ENCODE data around the gene ADCY2.

The ADCY2 gene

GRCh38 chr5:7385681-7386080 lies 10.3 kb upstream of the ADCY2 start:
- DNase-seq (ENCODE audit: low read depth) = no peak
- no peak overlapping the region for H3K4me3 ChIP-seq (ENCODE audit: low read depth, low read length)
- TF ChIP-seq CTCF (IDR thresholded peaks at IDR 0.05; ENCODE audit: low read depth, low read length, missing control alignments) = no peak

DNA sequence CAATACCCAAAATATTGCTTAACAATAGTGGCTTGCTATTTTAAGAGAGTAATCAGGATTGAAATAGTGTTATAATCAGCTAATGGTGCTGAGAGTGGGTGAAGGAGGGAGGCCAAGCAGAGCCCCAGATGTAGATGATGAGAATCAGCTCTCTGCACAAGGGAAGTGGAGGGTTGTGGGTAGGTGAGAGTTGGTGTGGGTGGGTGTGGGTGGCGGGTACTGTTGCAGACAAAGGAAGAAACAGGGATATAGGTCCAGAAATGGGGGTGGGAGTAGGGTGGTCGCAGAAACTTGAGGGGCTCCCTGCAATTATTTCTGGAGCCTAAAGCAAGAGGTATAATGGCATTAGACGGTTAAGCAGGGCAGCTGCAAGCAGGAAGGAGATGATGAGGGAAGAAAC lies 7.4 kb upstream of the ADCY2 start:
- no peak for DNase-seq (ENCODE audit: low read depth)
- no peak overlapping the region for H3K4me3 ChIP-seq (ENCODE audit: low read depth, low read length)
- no peak for TF ChIP-seq CTCF (IDR thresholded peaks at IDR 0.05; ENCODE audit: low read depth, low read length, missing control alignments)

DNA sequence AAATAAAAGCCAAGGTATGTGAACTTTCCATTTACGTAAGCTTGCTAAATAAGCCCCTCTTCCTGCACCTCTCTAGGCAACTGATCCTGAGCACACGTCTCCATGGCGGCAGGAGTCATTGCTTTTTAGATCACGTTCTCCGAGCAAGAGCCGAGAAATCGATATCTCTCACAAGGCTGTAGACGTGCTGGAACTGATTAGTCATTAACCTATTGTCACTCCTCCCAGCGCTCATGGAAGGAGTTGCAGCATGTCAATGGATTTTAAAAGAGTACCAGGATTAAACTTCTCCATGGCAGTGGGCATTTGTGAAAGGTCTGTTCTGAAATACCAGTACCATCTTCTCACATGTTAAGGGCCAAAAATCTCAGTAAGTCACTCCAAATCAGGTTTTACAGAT lies 4.7 kb upstream of the ADCY2 start:
- no peak for TF ChIP-seq CTCF (IDR thresholded peaks at IDR 0.05; ENCODE audit: low read depth, low read length, missing control alignments)
- H3K4me3 ChIP-seq (ENCODE audit: low read depth, low read length) = no peak overlapping the region
- no peak for DNase-seq (ENCODE audit: low read depth)

DNA sequence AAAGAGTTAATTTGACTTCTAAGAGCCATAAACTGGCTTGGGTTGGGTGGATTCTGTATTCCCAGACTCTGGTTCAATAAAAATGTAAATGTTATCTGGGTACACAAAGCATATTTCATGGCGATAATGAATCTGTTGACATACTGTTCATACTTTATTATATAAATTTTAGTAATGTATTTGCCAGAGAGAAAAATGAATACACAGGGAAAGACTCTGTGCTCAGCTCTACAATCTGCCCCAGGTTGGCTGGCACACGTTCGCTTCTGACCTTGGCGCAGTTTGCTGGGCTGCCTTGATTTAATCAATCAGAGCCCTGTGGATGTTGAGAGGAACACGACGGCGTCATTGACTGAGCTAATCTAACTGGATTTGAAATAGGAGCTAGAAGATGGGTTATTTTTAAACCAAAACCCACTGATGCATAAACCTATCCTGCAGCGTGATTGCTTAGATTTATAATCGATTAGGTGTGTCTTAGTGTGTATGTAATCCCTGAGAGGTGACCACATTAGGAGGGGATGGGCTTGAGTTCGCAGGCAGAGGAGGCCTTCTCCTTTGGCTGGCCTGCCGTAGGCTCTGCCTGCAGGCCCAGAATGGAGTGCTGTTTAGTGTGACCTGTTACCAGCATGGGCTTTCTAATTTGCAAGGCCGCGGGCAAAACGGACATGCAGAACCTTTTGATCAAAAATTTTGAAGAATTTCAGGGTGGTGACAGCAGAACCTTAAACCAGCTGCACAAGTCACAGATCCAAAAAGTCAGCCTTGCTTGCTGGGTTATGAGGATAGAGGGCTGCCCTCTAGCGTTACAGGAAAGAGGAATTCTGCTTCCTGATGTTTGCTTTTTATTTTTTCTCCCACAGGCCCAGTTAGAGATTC lies 3.9 kb upstream of the ADCY2 start:
- no peak for DNase-seq (ENCODE audit: low read depth)
- TF ChIP-seq CTCF (IDR thresholded peaks at IDR 0.05; ENCODE audit: low read depth, low read length, missing control alignments) = peak; percentile 35
- H3K4me3 ChIP-seq (ENCODE audit: low read depth, low read length) = no peak overlapping the region

DNA sequence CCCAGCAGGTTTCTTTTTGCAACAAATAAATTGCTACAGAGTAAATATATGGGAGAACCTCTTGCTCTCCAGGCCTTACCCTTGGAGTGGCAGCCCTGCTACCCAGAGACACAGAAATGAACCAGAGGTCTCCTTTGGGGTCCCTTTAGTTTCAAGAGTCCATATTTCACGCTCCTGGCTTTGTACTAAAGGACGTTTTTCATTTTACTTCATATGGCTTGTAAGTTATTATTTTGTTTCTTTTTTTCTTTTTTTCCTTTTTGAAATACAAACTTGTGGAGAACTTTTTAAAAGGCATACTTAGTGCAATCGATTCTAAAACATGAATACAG lies 3.3 kb upstream of the ADCY2 start:
- no peak for DNase-seq (ENCODE audit: low read depth)
- no peak for TF ChIP-seq CTCF (IDR thresholded peaks at IDR 0.05; ENCODE audit: low read depth, low read length, missing control alignments)
- H3K4me3 ChIP-seq (ENCODE audit: low read depth, low read length) = no peak overlapping the region

DNA sequence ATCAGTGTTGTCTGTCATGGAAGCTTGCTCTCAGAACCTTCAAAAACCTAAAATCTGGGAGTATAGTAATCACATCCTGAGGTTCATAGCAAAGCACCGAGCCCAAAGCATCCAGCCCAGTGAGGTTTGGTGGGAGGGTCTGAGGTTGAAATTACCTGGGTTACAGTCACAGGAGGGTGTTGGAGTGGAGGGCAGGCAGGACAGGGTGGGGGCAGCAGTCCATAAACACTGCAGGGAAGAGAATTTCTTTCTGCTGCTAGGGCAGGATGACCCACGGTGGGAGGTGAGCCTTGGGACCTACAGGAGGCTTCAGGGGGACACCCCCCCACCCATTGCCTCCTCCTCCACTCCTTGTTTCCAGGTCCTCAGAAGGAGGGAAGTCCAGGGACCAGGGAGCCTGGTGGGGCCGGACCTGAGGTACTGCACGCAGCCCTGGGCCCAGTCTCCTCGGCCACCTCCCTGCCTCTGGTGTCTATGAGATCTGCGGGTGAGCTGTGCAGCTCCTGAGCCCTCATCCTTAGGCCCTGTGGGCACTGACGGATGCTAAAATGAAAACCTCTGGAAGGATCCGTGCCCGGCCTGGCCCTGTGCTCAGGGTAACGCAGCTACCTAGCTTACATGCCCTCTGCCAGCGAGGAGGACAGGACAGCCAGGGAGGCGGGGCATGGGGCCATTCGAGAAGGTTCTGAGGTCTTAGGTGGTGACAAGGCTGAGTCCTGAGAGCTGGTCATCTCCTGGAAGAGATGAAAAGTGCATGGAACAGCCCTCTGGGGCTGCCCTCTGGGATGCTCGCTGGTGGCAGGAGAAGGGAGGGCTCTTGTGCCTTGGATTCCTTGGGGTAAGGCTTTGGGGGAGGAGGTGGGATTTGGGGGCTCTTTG lies 1.8 kb upstream of the ADCY2 start:
- no peak for TF ChIP-seq CTCF (IDR thresholded peaks at IDR 0.05; ENCODE audit: low read depth, low read length, missing control alignments)
- no peak overlapping the region for H3K4me3 ChIP-seq (ENCODE audit: low read depth, low read length)
- DNase-seq (ENCODE audit: low read depth) = no peak

Measured in GM12864 (cell line).